ENCODE measurements around the gene YJU2.
A peak's percentile ranks its signal among the peaks of the same experiment; 100 is the strongest.

Gene YJU2

DNA sequence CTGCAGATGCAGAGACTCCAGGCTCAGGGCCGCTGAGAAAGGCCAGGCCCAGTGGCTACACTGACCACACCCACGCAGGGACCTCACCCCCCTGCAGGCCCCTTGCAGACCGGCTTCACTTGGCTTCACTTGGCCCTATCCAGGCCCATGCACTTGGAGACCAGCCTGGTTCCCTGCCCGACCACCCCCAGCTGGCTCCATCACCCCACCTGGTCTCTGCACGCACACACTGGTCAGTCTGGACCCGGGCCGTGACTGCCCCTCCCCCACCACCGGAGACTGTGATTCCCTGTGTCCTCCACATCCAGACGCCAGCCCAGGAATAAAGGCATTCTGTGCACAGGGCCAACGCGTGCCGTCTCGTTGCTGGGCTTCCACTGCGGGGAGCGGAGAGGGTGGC lies 22.4 kb upstream of the YJU2 start:
- Histone ChIP-seq H3K4me1 (ENCODE audit: control insufficient read depth, low read length) (peaks cover 24% of the 10 kb centered on the region), H3K27me3 (ENCODE audit: control insufficient read depth, low read length) (peaks cover 33% of the 10 kb centered on the region), H3K9me2 (replicated peaks; ENCODE audit: control insufficient read depth, low read length) (no peaks in the 10 kb centered on the region), H3K27ac (ENCODE audit: low read depth, low read length) (no peak overlapping the region), H3K36me3 (ENCODE audit: control insufficient read depth, low read length) (no peaks in the 10 kb centered on the region), H3F3A (ENCODE audit: control insufficient read depth, insufficient read depth) (no peaks in the 10 kb centered on the region), H3K4me2 (ENCODE audit: low read length) (no peak overlapping the region), H3K79me2 (ENCODE audit: control insufficient read depth, low read length) (no peaks in the 10 kb centered on the region), H3K9me3 (ENCODE audit: control insufficient read depth, insufficient read depth, low read length) (no peaks in the 10 kb centered on the region), H4K20me1 (ENCODE audit: control insufficient read depth, insufficient read depth, low read depth, low read length) (no peaks in the 10 kb centered on the region), H3K4me3 (ENCODE audit: low read length) (no peak overlapping the region)
- no peak for TF ChIP-seq EZH2phosphoT487 (IDR thresholded peaks at IDR 0.05; ENCODE audit: borderline replicate concordance, low read length)
- TF ChIP-seq, protein P1, sequence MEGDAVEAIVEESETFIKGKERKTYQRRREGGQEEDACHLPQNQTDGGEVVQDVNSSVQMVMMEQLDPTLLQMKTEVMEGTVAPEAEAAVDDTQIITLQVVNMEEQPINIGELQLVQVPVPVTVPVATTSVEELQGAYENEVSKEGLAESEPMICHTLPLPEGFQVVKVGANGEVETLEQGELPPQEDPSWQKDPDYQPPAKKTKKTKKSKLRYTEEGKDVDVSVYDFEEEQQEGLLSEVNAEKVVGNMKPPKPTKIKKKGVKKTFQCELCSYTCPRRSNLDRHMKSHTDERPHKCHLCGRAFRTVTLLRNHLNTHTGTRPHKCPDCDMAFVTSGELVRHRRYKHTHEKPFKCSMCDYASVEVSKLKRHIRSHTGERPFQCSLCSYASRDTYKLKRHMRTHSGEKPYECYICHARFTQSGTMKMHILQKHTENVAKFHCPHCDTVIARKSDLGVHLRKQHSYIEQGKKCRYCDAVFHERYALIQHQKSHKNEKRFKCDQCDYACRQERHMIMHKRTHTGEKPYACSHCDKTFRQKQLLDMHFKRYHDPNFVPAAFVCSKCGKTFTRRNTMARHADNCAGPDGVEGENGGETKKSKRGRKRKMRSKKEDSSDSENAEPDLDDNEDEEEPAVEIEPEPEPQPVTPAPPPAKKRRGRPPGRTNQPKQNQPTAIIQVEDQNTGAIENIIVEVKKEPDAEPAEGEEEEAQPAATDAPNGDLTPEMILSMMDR (IDR thresholded peaks at IDR 0.05; ENCODE audit: low read depth, low read length, poor library complexity, severe bottlenecking), result no peak

DNA sequence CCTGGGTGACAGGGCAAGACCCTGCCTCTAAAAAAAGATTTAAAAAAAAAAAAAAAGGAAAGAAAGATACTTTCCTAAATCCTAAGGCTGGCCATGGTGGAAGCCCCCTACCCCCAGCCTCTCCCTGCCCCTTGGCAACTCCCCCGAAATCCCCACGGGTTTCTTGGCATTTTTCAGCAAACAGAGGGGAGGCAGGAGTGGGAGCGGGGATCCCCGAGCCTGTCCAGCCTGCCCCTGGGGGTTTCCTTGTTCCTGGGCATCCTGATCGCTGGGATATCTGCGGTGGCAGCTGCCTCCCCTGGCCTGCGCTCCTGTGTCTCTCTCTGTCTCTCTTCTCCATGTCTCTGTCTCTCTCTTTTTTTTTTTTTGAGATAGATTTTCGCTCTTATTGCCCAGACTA lies 21.0 kb upstream of the YJU2 start:
- Histone ChIP-seq H3K9me2 (replicated peaks; ENCODE audit: control insufficient read depth, low read length) (no peaks in the 10 kb centered on the region), H3K79me2 (ENCODE audit: control insufficient read depth, low read length) (no peaks in the 10 kb centered on the region), H3K4me1 (ENCODE audit: control insufficient read depth, low read length) (peaks cover 26% of the 10 kb centered on the region), H3F3A (ENCODE audit: control insufficient read depth, insufficient read depth) (no peaks in the 10 kb centered on the region), H3K27ac (ENCODE audit: low read depth, low read length) (no peak overlapping the region), H3K4me3 (ENCODE audit: low read length) (no peak overlapping the region), H4K20me1 (ENCODE audit: control insufficient read depth, insufficient read depth, low read depth, low read length) (no peaks in the 10 kb centered on the region), H3K4me2 (ENCODE audit: low read length) (no peak overlapping the region), H3K27me3 (ENCODE audit: control insufficient read depth, low read length) (peaks cover 45% of the 10 kb centered on the region), H3K36me3 (ENCODE audit: control insufficient read depth, low read length) (no peaks in the 10 kb centered on the region), H3K9me3 (ENCODE audit: control insufficient read depth, insufficient read depth, low read length) (no peaks in the 10 kb centered on the region)
- TF ChIP-seq, protein P1 (IDR thresholded peaks at IDR 0.05; ENCODE audit: low read depth, low read length, poor library complexity, severe bottlenecking), result no peak
- TF ChIP-seq EZH2phosphoT487 (IDR thresholded peaks at IDR 0.05; ENCODE audit: borderline replicate concordance, low read length), result no peak

DNA sequence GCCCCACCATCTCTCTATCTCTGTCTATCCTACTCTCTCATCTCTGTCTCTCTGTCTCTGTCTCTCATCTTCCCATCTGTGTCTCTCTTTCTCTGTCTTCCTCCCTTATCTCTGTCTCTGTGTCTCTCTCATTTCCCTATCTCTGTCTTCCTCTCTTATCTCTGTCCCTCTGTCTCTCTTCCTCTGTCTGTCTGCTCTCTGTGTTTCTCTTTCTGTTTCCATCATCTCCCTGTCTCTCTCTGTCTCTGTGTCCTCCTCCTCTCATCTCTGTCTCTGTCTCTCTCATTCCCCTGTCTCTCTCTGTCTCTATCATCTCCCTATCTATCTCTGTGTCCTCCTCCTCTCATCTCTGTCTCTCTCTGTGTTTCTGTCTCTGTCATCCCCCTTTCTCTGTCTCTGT lies 19.1 kb upstream of the YJU2 start:
- Histone ChIP-seq H3K27ac (ENCODE audit: low read depth, low read length) (no peak overlapping the region), H3F3A (ENCODE audit: control insufficient read depth, insufficient read depth) (no peaks in the 10 kb centered on the region), H3K9me3 (ENCODE audit: control insufficient read depth, insufficient read depth, low read length) (no peaks in the 10 kb centered on the region), H3K4me2 (ENCODE audit: low read length) (no peak overlapping the region), H4K20me1 (ENCODE audit: control insufficient read depth, insufficient read depth, low read depth, low read length) (no peaks in the 10 kb centered on the region), H3K9me2 (replicated peaks; ENCODE audit: control insufficient read depth, low read length) (no peaks in the 10 kb centered on the region), H3K4me1 (ENCODE audit: control insufficient read depth, low read length) (peaks cover 14% of the 10 kb centered on the region), H3K79me2 (ENCODE audit: control insufficient read depth, low read length) (no peaks in the 10 kb centered on the region), H3K27me3 (ENCODE audit: control insufficient read depth, low read length) (peaks cover 48% of the 10 kb centered on the region), H3K4me3 (ENCODE audit: low read length) (no peak overlapping the region), H3K36me3 (ENCODE audit: control insufficient read depth, low read length) (no peaks in the 10 kb centered on the region)
- TF ChIP-seq, protein P1 (IDR thresholded peaks at IDR 0.05; ENCODE audit: low read depth, low read length, poor library complexity, severe bottlenecking), result no peak
- 0 out of 2 replicates have a peak, but pooled peaks have one; percentile 2 for TF ChIP-seq EZH2phosphoT487 (IDR thresholded peaks at IDR 0.05; ENCODE audit: borderline replicate concordance, low read length)

Measured in DOHH2 (cell line).